SK-MEL-5 (cell line): ENCODE results near the gene PDPK1. TPM values are rescaled to one million over a fixed set of nuclear protein-coding genes. Genes with fewer than 3 reads are reported as not detected.
"Not testable (repeated sequence)": the region's sequence is repeated elsewhere in the genome, so short reads cannot be mapped to it uniquely, and the experiment has no call there.

Experiments
- DNase-seq: peaks from one replicate; pipeline ENCODE4 v3.0.0-alpha.2; 2016; ENCODE audit warnings: low read depth, low spot score
- in situ Hi-C: cut with HindIII; loops from 2 replicates; pipeline ENCODE4 v1.10.0; 2016; ENCODE audit warnings: low sequenced_read_pairs, high pct_unique_total_duplicates, low pct_unique_long_range_greater_than_20kb
- total RNA-seq: library from RNA; depleted of rRNA; stranded (reverse); fragments of >200 nt; shearing (Covaris generic); gene quantifications from 2 replicates; pipeline ENCODE4 v1.2.3, GENCODE V29; 2014

The PDPK1 gene
- total RNA-seq, 1 experiment from 2014 or later, result 12.3 TPM

DNA sequence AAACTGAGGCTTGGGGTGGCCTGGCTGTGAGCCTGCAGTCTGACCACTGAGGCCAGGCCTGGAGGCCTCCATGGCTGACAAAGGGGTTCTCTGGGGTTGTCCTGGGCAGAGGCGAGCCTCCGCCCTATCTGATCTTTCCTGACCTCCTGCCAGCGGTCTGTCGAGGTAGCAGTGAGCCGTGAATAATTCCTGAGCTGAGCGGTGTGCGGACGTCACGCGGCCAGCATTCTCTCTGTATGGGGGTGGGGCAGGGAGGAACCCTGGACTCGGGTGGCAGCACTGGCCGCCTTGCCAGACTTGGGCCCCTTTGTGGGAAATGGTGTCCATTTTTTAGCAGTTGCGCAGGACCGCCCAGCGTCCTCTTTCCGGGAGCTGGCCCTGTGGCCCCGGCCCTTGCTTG is 74.1 kb downstream of the PDPK1 start:
- DNase-seq, in situ Hi-C loops: not testable (repeated sequence)

GRCh38 chr16:2613251-2613650 is 75.4 kb downstream of the PDPK1 start:
- in situ Hi-C loops, DNase-seq: not testable (repeated sequence)

DNA sequence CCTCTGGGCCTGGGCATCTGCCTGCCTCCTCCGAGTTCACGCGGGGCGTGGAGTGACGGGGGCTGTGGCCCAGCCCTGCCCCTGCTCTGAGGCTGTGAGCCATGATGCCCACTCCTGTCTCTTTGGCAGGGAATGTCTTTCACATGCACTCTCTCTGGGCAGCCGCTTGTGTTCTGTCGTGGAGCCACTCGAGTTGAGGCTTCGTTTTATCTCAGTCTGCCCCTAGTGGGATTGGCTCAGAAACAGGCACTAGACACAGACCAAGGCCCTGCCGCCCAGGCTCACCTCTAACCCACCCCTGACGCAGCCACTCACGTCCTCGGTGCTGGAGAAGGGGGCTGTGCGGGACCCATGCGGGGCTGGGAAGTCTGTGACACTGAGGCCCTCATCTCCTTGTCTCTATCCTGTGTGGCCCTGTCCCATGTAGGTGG is 77.0 kb downstream of the PDPK1 start:
- in situ Hi-C loops, result no loop called here
- no peak for DNase-seq

DNA sequence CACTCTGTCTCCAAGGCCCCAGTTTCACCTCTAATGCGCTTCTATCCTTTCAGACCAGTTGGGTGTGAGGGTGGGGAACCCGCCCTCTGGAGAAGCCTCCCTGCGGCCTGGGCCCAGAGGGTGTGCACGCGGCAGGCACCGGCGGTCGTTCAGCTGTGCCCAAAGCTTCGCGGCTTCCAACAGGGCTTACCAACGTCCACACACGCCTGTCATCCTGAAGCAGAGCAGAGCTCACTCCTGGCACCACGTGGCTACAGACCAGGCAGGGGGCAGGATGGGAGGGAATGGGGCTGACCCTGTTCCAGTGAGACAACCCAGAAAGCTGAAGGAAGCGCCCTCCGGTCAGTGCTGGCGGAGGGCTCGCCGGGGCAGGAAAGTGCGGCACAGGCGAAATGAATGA is 81.1 kb downstream of the PDPK1 start:
- in situ Hi-C loops, result not testable (repeated sequence)

DNA sequence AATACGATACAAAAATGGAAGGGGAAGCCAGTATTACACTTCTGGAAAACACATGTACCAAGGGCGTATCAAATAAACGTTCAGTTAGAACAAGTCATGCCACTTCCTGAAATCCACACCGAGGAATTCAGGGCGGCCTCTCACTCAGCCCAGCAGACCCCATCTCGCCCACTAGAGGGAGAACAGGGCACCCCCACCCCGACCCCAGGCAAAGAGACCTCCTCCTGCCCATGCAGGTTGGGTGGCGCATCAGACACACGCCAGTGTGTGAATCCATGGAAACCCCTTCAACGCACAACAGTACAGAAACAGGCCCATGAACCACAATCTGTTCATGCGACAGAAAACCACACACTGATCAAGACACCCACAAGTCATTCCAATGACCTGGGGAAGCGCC is 81.8 kb downstream of the PDPK1 start:
- DNase-seq, in situ Hi-C loops: not testable (repeated sequence)

More for the DNA sequence above, 81.1 kb downstream of the PDPK1 start:
- DNase-seq, result not testable (repeated sequence)

- DNase-seq, in situ Hi-C loops: not testable (repeated sequence)
These were observed 83.0 kb downstream of the PDPK1 start for GRCh38 chr16:2620870-2621269.

DNA sequence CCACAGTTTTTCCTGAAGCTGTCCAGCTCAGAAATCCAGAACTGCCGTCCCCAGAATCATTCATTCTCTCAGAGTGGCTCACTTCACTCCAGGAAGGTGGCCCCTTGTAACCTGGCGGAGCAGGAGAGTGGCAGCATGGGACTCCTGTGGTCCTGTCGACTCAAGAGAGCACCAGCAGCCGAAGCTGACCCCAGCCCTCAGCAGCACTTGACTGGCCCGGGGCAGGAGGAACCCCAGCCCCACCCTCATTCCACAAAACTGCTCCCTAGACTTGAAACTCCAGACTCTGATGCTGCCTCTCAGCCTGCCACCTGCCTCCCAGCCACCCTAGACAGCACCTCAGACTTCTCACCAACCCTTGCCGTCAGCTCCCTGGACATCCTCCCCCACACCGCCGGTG is 83.6 kb downstream of the PDPK1 start:
- in situ Hi-C loops, DNase-seq: not testable (repeated sequence)

DNA sequence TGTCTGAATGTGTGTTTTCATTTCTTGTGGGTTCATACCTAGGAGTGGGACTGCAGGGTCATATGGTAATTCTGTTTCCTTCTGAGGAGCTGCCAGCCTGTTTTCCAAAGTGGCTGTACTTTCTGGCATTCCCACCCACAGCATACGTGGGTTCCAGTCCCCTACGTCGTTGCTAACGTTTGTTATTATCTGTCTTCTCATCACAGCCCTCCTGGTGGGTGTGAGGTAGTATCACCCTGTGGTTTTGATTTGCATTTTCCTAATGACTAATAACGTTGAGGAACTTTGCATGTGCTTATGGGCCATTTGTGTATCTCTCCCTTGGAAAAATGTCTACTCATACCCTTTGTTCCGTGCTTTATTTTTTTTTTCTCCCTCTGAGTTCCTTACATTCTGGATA is 89.3 kb downstream of the PDPK1 start:
- in situ Hi-C loops, DNase-seq: not testable (repeated sequence)

DNA sequence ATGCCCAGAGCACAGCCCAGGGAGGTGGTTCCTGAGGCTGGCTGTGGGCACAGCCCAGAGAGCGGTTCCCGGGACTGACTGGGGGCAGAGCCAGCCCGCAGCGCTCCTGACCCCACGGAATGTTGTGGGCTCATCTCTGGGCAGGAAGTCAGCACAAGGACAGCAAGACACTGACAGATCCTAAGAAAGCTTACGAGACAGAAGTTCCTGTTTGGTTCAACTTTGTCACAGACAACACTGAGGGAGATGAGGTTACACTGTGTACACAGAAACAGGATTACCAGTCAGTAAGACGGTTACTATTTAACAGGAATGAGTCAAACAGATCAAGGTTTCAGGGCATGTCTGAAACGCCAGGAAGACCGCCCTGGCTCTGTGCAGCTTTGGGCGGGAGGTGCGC is 93.4 kb downstream of the PDPK1 start:
- DNase-seq, in situ Hi-C loops: not testable (repeated sequence)

GRCh38 chr16:2632291-2632690 is 94.5 kb downstream of the PDPK1 start:
- DNase-seq, in situ Hi-C loops: not testable (repeated sequence)

DNA sequence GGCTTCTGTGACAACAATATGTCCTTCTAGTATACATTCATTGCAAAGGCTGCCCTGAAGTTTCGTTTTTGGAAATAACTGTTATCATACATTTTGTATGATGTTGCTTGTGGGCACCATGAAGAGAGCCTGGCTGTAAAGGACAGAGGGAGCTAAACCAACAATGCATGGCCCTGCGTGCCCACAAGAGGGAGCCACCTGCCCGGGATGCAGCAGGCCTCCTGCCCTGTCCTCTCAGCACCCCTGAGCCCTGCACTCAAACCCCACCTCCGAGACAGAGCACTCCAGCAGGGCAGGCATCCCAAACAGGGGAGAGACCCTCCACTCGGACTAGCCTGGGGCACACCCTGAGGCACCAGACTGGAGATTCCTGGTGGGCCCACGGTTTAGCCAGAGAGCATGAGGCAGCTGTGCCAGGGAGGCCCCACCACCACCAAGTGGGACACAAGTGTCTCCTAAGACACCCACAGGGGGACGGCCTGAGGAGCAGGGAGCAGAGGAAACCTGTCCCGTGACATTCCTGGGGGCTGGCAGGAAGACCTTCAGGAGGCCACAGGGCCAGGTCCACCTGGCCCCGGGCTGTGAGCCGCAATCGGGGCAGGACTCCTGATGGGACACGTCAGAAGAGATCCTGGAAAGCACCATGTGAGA is 101.4 kb downstream of the PDPK1 start:
- DNase-seq, in situ Hi-C loops: not testable (repeated sequence)

- in situ Hi-C loops, DNase-seq: not testable (repeated sequence)
These were observed 101.9 kb downstream of the PDPK1 start for GRCh38 chr16:2639722-2640072.

GRCh38 chr16:2642561-2642960 is 104.7 kb downstream of the PDPK1 start:
- in situ Hi-C loops, DNase-seq: not testable (repeated sequence)

- DNase-seq, in situ Hi-C loops: not testable (repeated sequence)
These were observed 107.1 kb downstream of the PDPK1 start for GRCh38 chr16:2644754-2645453.

DNA sequence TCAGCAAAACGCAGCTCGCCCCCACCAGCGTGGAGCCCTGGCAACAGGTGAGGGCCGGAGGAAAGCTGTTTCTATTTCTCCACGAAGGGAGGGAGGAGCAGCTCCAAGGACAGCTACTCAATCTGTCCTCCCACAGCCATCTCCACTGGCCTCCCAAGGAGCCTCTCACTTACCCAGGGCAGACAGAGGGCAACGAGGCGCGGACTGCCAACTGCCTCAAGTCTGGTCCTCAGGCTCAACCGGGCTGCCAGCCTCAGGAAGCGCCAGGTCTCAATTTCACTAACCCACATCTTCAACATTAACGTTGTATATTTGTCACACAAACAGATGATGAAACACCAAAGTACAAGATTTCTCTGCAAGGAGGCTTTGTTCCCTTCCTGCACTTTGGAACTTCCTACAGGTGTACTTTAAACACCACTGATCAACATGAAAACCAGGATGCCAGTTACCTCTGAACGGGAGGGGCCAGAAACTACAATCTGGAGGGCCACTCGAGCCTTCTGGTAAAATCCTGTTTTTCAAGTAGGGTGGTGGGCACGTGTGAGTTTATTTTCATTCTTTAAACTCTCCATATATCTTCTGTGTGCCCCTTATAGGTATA is 113.5 kb downstream of the PDPK1 start:
- in situ Hi-C loops, DNase-seq: not testable (repeated sequence)
